Limb (tissue), 2 donors: ENCODE data around the gene TBC1D10A.

ENCODE experiments used
- DNase-seq, 2 donors: peaks; one replicate each; pipeline ENCODE4 v3.0.0-alpha.2; 2016; ENCODE audit errors: extremely low spot score in 2 of 2

TBC1D10A gene

DNA sequence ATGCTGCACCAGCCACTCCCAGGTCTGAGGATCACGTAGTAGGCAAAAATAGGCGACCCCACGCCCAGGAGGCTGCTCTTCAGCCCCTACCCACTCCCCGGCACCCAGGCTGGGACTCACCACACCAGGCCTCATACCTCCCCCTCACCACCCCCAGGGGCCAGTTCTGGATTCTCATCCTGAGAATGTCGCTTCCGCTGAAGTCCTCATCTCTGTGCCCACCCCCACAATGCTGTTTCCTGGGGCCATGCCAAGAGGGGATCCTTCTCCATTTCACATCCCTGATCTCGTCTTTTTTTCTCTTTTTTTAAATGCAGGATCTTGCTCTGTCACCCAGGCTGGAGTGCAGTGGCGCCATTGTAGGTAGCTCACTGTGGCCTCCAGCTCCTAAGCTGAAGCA lies 58.4 kb downstream of the TBC1D10A start:
- DNase-seq, result no peak

DNA sequence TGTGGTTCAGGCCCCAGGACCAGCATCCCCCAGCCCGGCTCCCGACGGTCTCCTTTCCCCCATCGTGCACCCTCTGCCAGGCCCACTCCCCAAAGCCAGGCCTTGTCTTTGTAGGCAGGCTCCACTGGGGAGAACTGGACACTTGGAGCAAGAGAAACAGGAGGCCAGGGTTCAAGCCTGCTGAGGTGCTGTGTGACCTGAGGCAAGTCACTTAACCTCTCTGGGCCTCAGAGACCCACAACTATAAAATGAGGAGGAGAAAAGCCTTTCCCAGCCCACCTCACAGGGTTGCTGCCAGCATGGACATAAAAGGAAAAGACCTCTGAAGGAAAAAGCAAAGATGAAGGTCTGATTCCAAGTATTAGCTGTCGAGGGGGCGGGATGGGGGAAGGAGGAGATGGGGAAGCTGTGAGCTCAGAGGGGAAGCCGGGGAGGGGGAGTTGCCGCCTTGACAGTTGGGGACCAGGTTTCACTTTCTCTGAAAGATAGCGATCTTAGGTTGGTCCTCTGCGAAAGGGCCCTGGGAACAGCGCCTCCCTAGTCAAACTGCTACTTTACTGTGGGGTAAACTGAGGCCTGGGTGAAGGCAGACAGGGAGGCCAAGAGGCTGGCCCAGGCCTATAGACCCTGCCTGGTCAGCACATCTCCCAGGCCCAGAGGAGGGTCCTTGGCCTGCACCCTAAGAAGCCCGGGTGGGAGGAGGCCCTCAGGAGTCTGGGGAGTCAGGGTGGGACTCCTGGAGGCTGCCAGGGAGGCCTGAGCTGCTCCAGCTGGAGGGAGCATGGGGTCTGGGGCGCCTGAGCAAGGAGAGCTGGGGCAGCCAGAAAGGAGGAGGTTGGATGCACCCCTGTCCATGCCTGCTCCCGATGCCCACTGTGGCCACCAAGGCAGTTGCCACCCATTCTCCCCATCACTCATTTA lies 59.1 kb downstream of the TBC1D10A start:
- no peak for DNase-seq

DNA sequence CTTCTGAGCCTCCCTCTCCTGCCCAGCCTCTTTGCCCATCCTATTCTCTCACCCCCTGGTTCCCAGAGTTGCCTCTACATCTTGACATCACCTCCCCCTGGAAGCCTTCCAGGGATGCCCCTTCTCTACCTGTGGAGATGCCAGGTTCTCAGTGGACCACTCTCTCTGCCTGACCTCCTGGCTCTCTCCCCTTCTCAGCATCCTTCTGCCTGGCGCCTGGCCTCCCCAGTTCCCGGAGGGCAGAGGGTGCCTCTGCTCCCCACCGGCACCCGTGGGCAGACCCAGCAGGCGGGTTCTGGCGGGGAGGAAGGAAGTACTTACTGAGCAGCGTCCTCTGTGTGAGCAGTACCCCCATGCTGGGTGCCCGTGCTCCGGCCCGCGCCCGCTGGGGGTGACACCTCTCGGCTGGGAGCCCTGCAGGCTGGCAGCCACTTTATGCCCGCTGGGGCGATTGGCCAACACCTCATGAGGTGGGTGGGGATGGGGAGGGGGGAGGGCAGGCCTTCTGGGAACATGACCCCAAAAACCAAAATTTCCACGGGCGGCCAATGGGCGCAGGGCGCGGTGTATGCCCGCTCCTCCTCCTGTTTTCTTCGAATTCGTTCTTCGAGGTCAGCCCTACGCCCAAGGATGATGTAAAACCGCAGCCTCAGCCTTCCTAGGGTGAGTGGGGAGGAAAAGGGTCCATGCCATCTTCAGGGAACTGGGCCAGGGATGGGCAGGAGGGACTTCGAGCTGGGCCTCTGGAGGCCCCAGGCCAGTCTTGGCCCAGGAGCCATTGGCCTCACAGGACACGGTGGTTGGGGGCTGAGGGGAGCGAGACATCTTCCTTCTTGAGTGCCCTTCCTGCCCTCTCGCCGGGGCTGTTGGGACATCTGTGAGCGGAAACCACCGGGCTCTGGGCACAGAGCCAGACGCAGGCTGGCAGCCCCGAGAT lies 60.0 kb downstream of the TBC1D10A start, which contains the start of gene OSM:
Gene OSM, minus strand, starts transcription at position 407 of the 937 bp plus-strand sequence. Its CDS starts 52 bp downstream, at position 355.
- no peak for DNase-seq

DNA sequence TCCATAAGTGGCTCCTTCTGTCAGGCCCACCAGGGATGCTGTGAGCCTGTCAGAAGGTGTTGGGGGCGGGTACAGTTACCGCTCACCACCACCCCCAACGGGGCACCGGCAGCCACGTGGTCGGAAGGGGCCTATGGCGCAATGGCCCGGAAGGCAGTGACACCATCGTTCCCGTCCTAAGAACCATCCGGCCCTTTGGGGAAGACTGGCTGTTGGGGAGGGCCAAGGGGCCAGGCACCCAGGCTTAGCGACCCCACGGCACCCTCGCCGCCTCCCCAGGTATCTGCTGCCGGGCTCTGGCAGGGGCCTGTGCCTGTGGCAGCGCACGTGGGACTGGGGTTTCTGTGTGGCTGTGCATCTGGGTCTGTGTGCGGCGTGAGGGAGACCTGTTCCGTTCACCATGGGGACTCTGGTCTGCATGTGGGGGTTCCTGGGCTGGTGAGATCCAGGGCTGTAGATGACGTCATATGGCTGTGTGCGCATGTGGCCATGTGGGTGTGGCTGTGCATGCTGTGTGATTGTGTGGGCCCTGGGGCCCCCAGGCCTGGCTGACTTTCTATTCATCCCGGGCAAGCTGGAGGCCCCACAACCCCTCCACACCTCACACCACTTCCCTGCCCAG lies 60.8 kb downstream of the TBC1D10A start:
- DNase-seq, result no peak

DNA sequence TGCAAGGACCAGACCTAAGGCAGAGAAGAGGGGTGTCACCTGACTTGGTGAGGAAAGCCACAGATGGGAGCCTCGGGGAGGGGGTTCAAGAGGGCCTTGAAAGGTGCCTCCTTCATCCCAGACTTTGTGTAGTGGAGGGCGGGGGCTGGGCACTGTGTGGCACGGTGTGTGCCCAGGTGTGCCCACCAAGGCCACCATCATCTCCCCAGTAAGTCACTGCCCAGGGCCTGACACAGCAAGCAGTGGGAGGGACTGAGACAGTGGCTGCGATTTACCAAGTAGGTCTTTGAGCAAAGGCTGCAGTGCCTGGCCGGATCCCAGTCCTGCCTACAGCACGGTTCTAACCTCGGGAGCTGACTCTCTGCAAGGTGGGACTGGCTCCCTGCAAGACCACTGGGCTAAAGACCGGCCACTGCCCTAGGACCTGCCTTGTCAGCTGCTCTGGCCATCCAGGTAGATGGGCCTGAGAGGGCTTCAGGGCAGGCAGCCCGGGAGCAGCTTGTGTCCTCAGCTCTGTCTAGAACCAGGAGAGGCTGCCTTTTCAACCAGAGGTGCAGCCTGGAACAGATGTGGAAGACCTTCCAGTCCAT lies 61.5 kb downstream of the TBC1D10A start:
- no peak for DNase-seq

DNA sequence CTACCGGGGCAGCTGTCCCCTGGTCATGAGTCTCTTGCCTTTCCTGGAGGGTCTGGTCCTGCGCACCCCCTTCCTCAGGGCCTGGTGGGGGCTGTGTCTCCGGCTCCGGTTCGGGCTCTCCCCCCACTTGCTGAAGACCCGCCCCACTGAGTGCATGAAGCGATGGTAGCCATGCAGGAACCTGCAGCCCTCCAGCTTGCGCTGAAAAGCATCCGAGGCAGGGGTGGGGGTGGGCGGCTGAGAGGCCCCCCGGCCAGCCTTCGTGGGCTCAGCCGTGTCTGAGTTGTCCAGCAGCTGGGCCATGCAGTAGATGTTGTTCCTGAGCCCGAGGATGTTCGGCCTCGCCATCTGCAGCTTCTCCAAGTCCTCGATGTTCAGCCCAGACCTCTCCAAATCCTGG lies 62.9 kb downstream of the TBC1D10A start:
- DNase-seq, result no peak

DNA sequence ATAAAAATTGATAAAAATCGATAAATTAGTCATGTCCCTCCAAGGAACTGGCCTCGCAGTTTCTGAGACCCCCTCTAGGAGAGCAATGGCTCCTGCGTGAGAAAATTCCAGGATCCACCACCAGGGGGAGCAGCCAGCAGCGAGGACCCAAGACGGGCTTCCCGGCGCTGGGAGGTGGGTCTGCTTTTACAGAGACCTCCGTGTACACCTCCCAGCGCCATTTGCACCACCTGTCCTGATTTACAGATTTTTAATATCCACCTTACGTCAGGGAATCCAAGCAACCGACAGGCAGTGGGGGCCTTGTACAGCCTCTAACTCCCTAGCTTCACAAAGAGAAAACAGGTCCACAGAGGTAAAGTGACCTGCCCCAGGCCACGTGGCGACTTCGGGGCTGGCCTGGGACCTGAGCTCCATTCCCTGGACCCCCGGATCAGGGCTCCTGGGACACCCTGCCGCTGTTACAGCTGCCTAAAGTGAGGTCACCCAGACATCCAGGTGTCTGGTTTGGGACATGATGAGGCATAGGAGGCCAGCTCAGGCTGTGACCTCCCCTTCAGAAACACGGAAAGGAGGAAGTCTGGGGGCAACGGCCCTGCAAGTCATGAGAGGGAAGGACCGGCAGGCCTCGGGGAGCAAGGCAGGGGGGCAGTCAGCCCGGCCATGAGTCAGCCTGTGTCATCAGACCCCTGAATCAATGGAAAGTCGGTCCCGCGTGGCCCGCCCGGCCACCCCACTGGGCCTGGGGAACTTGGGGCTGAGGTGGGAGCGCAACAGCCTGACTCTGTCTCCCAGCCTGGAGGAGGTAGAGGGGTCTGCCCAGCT lies 63.6 kb downstream of the TBC1D10A start:
- DNase-seq, result peak; percentile 53 to 90

DNA sequence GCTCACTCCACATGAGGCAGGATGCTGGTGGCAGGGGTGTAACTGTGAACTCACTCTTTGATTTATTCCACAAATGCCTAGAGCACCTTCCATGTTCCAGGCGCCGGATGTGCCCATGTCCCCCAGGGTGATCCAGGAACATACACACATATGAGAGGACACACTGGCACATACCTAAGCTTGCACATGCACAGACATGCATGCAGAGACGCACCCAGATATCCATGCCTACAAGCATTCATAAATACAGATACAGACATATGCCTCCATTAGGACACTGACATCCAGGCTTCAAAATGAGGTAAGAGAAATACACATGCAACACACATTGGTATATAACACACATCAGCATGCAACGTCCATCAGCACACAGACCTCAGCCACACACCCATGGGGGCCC lies 64.6 kb downstream of the TBC1D10A start:
- no peak for DNase-seq

DNA sequence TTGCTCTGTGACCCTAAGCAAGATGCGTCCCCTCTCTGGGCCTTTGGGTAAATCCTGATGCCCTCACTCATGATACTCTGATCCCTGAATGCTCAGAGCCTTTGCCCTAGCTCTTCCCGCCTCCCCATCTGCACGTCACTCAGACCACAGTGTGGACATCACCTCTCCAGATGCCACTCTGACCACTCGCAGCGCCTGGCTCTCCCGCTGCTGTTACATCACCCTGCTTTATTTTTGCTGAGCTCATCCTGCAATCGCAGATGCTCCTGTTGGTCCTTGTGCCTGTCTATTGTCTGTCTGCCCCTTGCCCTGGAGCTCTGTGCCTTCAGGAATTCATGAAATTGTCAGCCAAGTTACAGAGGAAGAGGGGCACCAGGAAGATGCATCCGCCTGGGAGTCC lies 65.6 kb downstream of the TBC1D10A start:
- no peak for DNase-seq

DNA sequence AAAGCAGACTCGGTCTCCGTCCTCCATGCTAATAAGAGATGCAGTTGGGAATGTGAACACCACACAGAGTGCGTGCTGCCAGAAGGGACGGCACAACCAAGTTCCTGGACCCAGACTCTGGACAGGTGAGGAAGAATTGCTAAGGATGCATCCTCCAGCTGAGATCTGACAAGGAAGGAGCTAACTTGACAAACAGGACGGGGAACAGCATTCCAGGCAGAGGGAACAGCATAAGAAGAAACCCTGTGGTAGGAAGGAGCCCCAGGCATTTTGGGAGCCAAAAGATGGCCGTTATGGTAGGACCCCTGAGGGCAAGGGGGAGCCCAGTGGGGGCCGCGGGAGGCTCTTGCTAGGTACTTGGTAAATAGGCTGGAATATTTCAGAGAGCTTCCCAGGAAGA lies 66.1 kb downstream of the TBC1D10A start:
- no peak for DNase-seq

DNA sequence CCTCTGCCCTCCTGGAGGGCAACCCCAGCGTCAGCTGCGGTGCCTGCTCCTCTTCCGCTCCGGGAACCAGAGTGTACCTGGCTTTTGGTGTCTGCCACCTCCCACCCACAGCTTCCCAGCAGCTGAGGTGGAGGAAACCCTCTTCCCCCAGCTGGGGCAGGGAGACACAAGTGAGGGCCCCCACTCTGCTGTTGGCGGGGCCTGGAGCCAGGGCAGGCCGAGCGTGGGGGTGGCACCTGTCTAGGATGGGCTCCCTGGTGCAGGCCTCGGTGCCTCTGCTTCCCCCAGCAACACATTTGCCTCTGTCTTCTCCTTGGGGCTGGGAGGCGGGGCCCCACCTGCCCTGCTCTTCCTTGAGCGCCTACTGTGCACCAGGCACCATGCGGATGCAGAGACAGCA lies 66.5 kb downstream of the TBC1D10A start:
- no peak for DNase-seq

DNA sequence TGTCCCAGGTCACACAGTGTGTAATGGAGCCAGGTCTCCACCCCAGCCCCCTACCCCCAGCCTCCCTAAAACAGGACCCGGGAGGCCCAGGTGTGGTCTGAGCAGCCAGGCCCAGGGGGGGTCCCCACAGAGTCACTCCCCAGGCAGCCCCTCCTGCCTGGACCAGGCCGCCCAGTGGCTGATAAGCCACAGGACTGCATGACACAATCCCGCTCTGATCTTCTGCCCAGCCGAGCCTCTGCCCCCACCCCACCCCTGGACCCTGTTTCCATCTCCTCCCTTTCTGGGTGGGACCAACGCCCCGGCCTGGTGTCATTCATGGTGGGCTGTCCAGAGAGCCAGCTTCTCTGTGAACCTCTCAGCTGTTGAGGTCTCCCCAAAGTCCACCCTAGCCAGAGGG lies 72.4 kb downstream of the TBC1D10A start:
- DNase-seq, result no peak

DNA sequence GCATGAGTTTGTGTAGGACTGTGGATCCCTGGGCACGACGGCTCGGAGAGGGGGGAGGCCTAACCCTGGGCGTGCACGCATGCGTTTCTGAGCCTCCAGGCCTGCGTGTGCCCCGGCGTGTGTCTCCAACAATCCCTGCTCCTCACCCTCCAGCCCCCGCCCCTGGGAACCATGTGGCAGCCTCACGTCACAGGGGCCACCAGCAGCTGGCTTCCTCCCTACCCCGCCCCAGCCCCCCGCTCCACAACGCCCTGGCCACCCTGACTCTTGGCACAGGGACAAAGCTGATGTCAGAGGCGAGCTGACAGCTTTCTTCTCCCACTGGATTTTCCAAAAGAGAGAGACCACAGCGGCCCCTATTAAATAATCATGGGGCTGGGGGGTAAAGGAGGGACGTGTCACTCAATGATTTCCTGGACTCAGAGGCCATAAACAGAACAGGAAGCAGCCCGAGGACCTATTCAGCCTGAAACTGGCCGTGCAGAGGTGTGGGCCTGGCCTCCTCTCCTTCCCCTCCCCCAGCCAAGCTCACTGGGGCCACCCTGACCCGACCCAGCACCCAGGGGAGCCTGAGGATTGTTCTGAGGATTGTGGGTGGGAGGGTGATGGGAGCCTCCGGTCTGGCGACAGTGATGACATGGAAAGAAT lies 73.4 kb downstream of the TBC1D10A start:
- peak; percentile 76 to 86 for DNase-seq

DNA sequence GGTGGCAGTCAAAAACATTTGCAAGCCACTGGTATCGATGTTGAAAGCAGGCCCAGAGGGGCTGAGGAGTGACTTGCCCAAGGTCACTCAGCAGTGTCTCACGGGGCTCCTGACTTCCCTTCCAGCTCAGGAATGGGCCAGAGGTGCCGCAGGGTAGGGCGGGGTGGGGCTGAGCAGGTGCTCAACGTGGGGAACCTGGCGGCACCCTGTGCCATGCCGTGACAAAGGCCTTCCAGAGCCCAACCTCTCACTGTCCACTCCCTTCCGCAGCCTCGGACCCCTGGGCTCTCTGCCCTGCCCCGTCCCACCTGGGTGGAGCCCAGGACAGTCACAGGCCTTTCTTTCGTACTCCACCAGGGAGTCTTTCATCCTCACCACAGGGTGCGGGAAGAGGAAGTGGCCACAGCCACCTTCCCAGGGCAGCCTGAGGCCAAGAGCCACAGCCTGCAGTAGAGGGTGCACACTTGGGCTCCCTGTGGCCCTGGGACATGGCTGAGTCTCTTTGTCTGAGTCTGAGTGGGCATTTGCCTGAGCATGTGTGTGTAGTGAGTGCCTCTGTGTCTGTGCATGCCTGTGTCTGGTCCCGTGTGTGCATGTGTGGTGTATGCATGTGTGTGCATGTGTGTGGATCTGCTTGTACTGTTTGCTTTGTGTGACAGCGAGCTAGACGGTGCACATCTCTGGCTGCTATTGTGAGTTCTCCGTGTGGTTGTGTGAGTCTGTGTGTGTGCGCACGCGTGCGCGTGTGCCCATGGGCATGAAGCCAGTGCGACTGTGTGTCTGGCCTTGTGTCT lies 74.1 kb downstream of the TBC1D10A start:
- no peak for DNase-seq

DNA sequence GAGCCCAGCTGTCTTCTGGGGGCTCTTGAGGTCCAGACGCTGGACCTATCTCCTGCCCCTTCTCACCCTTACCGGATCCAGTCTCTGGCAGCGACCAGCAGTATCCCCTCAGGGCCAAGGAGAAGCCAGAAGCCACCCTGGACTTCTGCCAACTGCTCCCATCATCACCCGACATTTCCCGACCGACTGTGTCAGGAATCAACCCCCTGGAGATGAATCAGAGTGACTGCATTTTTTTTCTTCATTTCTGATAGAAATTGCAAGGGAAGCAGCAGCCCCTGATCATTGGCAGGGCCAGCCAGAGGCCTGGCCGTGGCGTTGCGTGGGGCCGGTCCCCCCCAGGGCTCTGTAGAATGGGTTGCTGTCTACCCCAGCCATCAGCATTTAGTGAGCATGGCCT lies 75.0 kb downstream of the TBC1D10A start:
- DNase-seq, result no peak

DNA sequence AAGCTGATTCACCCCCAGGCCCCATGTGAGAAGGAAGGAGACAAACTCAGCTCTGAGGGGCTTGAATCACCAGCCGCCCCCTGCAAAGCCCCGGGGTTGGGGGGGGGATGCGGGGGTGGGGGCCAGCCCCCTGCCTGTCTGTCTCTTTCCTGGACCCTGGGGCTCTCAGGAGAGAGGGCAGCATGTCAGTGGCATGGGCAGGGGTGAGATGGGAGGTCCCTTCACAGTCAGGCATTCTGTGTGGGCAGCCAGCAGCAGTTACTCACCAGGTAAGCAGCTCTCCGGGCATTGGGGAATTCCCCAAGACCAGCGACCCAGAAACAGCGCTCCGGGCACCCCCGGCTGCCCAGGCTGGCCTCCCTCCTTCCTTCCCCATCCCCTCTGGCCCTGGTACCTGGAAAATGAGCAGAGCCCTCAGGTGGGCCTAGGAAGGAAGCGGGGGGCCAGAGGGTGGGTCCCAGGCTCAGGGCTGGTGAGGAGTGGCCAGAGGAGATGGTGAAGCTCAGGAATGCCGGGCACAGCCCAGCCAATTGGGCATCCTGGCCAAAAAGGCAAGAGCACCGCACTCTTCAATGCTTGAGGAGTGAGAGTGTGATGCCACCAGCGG lies 76.0 kb downstream of the TBC1D10A start:
- no peak for DNase-seq

DNA sequence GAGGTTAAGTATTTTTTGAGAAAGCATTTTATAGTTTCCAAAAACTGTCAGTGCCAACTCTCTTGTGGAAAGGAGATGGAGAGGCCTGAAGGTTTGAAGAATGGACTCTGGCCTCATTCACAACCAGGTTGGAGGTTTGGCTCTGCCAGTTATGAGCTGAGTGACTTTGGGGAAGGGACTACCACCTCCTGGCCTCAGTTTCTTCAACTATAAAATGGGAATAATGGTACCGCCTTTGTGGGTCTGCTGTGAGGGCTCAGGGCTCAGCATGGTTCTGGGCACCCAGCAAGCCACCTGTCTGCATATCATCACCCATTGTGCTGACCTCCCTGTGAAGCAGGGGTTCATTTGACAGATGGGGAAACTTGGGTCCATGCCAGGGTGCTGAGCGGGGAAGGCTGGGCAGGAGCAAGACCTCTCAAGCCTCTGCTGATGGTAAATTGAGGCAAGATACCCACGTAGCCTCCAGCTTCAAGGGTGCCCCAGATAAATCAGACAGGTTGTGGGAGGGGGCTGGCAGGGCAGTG lies 76.6 kb downstream of the TBC1D10A start:
- DNase-seq, result no peak
